Mammary epithelial cell (primary cell): Measurements from ENCODE around the gene DRC7.

Experiments
- CTCF ChIP-seq, 2 donors: IDR thresholded peaks in 1 of 2; conservative IDR thresholded peaks in 1 of 2; 2 replicates each; pipeline ENCODE4 v1.5.1; 2011 to 2012; ENCODE audit warnings: inconsistent platforms in 2 of 2, low read length in 2 of 2, mild to moderate bottlenecking in 2 of 2, control low read depth in 1 of 2, low read depth in 1 of 2; ENCODE audit not compliant: insufficient read depth in 1 of 2; ENCODE audit errors: extremely low read depth in 1 of 2
- EZH2 ChIP-seq: IDR thresholded peaks from 2 replicates; pipeline ENCODE4 v1.6.1; 2012; ENCODE audit warnings: low read length, inconsistent platforms, borderline replicate concordance

- TF ChIP-seq CTCF (conservative IDR thresholded peaks at IDR 0.05 in 1 of 2, IDR thresholded peaks at IDR 0.05 in 1 of 2; ENCODE audit: extremely low read depth in 1 of 2, insufficient read depth in 1 of 2, low read depth in 1 of 2, low read length in 2 of 2) (no peak), EZH2 (no peak)
Observed at GRCh38 chr16:57688487-57688986, 6.1 kb upstream of the DRC7 start.
